HG03280 (cell line): Measurements from ENCODE around the gene RAB27A.
"Not testable (repeated sequence)": the region's sequence is repeated elsewhere in the genome, so short reads cannot be mapped to it uniquely, and the experiment has no call there.

Experiments used
- ATAC-seq: cut with Tn5 transposase; IDR thresholded peaks from one replicate; pipeline ENCODE4 v1.9.1; 2021; ENCODE audit warnings: mild to moderate bottlenecking, moderate library complexity; ENCODE audit not compliant: unreplicated experiment

RAB27A gene

DNA sequence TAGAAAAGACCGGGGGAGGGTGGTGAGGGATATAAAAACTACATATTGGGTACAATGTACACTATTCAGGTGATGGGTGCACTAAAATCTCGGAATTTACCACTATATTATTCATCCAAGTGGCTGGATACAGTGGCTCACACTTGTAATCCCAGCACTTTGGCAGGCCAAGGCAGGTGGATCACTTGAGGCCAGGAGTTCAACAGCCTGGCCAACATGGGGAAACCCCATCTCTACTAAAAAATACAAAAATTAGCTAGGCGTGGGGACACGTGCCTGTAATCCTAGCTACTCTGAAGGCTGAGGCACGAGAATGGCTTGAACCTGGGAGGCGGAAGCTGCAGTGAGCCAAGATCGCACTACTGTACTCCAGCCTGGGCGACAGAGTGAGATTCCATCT lies 37.4 kb downstream of the RAB27A start:
- not testable (repeated sequence) for ATAC-seq

DNA sequence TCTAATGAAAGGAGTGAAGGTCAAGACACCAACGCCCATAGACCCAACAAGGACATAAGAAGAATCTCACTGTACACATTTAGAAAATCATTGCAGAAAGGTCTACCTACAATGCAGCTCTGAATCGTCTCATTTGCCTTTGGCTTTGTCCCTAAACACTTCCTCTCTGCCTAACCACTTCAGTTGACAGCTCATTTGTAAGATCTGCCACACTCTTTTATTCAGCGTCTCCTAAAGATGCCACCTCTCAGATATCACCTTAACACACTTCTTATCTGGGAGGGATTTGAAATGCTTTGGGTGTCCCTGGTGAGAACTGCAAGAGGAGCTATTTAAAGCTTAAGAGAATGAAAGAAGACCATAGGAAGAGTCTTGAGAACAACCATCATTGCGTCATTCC lies 38.7 kb downstream of the RAB27A start:
- ATAC-seq, result no peak

DNA sequence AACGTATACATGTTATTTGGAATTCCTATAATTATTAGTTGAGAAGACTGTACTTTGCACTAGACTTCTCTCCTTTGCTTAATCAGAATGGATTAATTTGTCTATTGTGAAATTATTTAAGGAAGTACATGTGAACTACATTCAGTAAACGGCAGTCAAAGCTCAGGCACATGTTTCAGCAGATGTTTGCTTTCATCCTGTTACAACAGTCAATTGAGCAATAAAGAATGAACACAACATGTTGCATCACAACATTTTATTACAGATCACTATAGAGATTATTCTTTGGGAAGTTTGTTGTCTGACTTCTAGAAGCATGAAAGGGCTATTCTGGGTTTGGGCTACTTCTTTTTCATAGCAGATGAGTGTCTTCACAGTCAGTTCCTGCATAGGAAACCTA lies 39.2 kb downstream of the RAB27A start:
- no peak for ATAC-seq

DNA sequence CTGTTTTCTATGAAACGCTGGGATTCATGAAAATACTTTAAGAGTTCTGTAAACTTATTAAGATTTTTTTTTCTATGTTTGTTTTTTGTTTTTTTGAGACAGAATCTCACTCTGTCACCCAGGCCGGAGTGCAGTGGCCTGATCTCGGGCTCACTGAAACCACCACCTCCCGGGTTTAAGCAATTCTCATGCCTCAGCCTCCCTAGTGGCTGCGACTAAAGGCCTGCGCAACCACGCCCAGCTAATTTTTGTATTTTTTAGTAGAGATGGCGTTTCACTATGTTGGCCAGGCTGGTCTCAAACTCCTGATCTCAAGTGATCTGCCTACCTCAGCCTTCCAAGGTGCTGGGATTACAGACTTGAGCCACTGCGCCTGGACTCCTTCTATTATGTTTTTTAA lies 39.7 kb downstream of the RAB27A start:
- not testable (repeated sequence) for ATAC-seq

DNA sequence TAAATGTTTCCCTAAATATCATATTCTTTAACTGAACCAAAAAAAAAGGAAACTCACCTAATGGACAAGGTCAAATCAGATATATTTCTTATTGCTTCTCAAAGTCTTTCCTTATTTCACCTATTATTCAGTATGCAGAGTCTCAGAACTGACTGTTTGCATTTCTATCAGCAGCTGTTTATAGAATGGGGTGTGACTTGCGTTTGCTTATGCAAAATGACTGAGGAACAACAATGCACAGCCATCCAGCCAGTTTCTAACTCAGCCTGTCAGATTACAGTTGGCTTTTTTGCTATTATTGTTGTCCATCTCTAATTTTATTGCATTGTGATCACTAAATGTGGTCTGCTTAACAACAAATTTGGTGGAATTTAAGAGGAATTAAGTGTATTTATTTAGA lies 40.7 kb downstream of the RAB27A start:
- no peak for ATAC-seq

DNA sequence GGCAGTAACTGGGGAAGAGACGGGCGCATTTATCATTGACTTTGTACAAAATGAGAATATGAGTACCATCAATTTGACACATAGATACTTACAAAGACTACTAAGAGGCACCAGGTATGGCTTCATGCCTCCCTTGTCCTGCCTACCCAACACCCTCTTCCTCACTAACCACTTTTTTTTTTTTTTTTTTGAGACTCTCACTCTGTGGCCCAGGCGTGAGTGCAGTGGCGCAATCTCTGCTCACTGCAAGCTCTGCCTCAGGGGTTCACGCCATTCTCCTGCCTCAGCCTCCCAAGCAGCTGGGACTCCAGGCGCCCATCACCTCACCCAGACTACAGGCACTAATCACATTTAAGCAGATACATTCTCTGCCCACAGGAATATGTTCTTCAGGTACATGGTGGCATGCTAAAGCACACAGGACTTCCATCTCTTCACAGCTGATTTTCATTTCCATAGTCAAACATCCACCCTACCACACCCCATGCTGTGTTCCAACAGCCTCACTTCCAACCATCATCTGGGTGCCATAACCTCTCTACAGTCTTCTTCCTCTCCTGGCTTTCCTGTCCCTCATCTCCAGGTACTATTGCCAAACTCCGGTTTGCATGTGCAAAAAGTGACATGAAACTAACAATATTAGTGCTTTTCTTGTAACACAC lies 41.7 kb downstream of the RAB27A start:
- no peak for ATAC-seq

DNA sequence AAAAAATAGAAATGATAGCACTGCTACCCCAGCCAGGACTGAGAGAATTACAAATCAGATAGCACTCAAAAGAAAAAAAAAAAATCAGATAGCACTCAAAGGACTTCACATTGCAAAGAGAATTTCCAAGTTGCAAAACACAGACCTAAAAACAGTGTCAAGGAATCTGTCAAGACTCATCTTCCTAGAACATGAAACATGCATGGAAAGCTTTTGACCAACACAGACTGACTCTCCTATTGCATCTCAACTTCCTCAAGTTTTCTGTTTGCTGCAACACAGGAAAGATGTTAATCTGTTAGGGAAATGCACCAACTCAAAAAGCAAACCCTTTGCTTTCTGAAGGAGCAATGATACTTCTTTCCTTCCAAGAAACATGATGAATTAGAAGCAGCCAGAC lies 42.3 kb downstream of the RAB27A start:
- no peak for ATAC-seq

DNA sequence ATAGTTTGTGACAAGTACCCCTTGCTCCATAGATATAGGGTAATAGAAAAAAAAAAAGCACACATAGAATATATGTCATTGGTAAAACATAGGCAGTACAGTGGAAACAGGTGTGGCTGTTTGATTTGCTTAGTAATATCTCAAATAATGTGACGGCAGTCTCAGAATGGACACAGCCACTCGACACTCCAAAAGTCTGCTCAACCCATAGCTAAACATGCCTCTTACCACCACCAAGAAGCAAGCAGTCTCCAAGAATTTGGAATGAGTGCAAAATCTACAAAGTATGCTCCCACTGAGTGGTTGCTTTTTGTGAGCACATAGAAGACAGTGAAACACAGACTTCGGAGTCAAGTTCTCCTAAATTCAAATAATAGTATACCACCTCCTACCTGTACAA lies 43.0 kb downstream of the RAB27A start:
- no peak for ATAC-seq

DNA sequence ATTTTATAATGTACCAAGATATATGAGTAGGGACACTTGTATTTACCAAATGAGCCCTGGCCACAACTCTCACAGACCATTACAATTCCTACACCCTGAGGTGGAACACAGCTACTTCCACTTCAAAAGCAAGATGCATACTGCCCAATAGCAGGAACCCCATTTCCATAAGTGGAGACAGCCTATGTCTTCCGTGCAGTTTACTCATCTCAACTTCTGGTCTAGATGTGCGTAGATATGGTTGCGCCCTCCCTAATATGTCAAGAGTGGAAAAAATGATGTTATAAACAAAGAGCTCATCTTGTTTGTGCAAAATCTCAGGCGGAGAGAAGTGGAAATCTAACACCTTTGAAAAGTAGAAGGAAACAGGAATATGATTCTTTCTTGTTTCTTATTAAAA lies 44.6 kb downstream of the RAB27A start:
- no peak for ATAC-seq

DNA sequence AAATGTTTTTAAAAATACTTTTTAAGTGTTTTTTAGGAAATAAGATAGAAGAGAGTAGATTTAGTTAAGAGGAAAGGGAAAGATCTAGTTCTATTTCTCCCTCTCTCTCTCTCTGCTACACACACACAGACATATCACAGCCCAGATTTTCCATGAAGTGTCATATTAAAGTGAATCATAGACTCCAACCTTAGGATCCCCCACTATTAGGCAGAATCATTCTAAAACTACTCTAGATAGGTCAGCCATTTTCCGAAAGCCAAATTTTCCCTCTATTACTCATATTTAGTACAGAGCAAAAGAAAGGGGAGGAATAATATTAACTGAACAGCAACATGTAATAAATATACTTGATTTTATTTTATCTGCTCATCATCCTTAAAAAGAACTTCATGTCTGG lies 47.7 kb downstream of the RAB27A start:
- ATAC-seq, result no peak

DNA sequence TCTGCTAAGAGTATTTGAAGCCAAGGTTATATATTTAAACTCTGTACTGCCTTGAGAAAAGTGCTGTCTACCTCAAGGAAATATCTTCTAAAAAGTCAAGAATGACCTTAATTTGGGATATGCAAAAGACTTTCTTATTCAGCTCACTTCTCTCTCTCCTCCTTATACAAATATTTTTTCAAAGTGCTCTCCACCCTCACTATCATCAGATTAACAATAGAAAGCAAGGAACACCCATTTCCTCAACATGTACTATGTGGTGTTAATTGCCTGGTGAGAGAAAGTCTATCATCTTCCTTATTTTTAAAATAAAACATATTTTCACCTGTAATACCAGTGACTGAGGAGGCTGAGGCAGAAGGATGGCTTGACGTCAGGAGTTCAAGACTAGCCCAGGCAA lies 48.4 kb downstream of the RAB27A start:
- ATAC-seq, result no peak

DNA sequence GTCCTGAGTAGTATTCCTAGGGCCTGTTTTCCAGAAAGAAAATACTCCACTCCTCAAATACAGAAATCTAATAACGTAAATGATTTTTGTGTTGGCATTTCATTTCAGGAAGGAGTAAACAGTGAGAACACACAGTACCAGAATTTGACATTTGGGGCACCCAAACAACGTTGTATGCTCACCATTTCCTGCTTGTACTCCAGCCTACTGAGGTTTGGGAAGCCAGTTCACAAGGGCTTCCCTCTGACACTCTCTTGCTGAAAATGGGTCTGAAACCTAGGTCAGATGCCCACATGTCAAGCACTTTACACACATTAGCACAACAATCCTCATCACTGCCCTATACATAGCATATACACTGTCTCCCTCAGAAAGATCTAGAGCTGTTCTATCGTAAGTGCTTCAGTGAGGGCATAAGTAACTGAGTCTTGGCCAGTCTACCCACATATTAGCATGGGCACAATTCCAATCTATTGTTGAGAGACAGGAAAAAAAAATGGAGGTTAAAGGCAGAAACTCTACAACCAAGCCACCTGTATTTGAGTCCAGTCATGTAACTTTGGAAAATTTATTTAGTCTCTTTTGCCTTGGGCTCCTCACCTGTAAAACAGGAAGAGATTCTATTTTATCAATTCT lies 49.4 kb downstream of the RAB27A start:
- ATAC-seq, result no peak

DNA sequence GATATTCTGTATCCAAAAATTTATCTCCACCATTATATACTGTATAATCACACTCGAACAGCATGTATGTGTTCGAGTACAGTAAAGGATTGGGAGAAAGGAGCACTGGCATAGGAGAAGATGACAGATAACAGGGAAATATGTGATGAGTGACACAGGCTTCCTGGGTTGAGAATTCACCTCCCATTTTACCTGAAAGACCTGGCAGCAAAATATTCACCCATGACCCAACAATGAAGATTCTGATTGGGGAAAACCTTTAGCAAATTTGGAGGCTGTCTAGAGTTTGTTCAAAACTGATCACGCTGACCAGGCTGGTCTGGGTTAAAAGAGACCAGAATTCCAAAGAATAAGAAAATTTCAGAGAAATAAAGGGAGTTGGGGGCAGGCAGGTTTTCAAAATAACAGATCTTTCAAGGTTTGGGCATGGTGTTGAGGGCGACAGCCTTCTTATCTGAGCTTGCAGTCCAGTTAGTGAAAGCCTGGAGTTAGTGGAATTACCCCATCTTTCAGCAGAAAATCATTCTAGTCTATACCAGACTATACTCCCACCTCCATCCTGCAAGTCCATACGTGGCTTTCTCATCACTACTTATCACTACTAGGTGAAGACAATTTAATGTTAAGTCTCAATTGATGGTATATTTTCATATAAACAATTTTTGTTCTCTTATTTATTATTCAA lies 50.0 kb downstream of the RAB27A start:
- ATAC-seq, result no peak

DNA sequence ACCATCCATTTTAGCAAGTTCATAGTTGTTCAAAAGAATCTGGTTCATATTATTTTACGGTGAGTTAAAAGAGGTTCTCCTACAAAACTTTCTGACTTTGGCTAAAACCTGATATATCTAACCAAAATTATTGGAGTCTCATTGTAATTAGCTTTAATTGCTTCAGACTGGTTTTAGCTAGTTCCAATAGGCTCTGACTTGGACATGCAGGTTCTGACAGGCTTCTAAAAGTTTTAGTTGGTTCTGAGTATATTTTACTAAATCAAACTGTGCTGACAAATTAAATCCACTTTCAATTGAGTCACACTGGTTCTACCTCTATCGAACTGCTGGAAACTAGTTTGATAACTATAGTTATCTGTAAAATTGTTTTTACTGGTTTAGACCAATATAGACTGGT lies 50.7 kb downstream of the RAB27A start:
- ATAC-seq, result no peak

DNA sequence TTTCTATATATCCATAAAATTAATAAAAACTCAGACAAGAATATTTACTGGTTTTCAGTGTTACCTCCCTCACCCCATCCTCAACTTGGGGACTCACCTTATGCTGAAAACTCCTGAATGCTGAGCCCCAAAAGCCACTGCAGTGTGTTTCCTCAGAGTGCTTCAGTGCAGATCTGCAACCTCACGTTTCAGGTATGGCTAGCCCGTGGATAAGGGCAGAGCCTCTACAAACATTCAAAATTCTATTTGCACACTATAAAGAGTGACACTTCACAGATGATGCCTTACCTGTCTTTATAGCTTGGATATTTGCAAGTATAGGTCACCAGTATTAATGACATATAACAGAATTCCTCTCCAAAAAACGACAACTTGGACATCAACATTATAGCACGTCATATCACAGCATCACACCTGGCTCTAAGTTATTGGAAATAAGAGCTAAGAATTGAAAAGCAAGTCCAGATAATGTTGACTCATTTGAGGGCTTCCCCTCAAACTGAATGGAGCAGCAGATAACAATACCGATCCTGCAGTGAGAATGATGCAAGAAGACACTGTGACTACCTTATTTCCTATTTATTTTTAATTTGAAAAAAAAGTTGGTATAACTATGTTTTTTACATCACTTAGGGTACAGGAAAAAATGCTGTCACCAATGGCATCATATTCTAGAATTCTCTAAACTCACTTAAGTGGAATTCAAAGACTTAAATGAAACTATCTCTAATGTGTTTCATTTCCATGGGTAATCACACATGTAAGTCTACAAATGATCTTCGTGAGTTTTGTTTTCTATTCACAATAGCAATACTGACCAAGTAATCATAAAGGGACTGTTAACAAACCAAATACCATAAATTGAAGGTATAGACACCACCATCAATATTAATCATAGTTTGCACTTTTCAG lies 52.1 kb downstream of the RAB27A start:
- ATAC-seq, result no peak

DNA sequence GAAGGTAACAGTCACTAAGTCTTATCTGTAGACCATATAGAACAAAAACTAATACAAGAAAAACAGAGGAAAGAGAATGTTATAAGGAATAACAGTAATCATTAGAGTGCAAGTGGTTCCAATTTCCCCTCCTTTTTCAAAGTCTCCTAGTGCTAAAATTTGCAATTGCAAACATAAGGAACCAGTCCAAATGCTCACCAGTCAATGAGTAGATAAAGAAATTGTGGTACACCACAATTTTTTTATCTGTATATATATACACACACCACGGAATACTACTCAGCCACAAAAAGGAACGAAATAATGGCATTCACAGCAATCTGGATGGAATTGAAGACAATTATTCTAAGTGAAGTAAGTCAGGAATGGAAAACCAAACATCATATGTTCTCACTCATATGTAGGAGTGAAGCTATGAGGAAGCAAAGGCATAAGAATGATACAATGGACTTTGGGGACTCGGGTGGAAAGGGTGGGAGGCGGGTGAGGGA lies 54.0 kb downstream of the RAB27A start:
- ATAC-seq, result no peak

DNA sequence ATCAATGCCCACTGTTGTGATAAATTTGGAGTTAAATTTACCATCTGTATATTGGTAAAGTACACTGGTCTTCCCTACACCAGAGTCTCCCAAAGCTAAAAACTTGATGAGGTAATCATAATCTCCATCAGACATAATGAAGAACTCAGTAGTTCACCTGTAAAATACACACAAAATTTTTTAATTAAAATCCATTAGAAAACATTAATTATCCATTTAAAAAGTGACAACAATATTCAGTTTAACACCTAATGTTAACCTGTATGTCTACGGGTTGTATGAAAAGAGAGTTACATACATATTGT lies 54.9 kb downstream of the RAB27A start:
- no peak for ATAC-seq

DNA sequence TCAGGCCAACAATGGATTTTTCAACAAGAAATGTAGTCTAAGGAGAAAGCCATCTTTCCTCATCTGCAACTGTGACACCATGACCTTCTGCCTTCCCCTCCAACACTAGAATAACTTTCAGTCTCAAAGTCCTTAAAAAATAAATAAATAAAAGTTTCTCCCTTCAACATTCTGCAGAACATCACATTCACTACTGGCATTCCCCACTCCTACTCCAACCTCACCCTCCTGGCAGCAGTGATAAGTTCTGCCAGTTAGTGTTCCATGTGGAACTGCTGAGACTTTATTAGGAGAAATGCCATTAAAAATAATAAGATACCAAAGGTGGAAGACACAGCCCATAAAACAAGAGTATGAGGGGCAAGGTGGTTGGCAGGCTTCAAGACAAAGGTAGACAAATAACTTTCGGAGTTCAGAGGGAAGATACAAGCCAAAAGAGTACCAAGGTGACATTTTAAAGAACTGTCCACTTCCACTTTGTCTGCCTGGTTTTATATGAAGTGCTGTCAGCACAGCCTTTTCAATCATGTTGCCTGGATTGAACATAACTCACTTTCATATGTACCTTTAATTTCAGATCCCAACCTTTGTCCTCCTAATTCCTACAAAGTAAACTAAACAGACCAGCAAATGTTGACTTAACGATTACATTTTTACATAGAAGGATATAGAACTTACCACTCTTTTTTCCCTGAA lies 55.4 kb downstream of the RAB27A start:
- ATAC-seq, result no peak

DNA sequence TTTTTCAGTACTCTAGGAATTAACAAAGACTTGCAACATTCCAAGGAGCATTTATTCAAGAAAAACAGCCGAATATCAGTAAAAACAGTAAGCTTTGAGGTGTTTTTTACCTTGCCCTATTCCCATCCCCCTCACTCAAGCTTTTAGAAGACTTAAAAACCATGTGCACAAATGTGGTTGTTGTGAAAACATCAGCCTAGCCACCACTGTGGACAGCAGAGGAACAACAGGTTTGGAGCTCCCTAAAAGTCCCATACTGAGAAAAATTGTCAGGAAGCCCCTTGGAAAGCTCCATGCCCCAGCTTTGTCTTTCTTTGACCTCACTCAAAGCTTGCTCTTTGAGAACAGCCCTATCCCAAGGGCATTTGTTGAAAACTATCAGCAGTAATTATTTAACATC lies 58.2 kb downstream of the RAB27A start:
- no peak for ATAC-seq

DNA sequence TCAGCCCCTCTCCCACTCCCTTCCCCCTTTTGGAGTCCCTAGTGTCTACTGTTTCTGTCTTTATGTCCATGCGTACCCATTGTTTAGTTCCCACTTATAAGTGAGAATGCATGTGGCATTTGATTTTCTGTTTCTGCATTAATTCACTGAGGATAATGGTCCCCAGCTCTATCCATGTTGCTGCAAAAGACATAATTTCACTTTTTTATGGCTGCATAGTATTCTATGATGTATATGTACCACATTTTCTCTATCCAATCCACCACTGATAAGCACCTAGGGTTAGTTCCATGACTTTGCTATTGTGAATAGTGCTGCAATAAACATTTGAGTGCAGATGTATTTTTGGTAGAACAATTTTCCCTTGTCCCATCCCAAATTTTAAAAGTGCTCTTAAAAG lies 58.7 kb downstream of the RAB27A start:
- ATAC-seq, result no peak
